HepG2 (cell line): Measurements from ENCODE around the gene DLL4. TPM values are rescaled to one million over a fixed set of nuclear protein-coding genes. Genes with fewer than 3 reads are reported as not detected.

Experiments
- ATF2 ChIP-seq: sonication (generic); formaldehyde crosslinking; IDR thresholded peaks from 2 replicates; pipeline ENCODE4 v1.4.0; 2020; ENCODE audit warnings: missing genetic modification reagents
- CREB3 ChIP-seq: sonication (generic); formaldehyde crosslinking; IDR thresholded peaks from 2 replicates; pipeline ENCODE4 v1.5.0; 2020; ENCODE audit warnings: missing genetic modification reagents
- ERF ChIP-seq: IDR thresholded peaks from 2 replicates; pipeline ENCODE4 v1.6.1; 2018; ENCODE audit warnings: missing biosample characterization, missing genetic modification reagents
- GABPA ChIP-seq, 2 experiments: IDR thresholded peaks; 2 replicates each; pipeline ENCODE4 v1.6.1; 2011 to 2016; ENCODE audit warnings: low read depth in 2 of 2, low read length in 1 of 2, missing biosample characterization in 1 of 2, missing genetic modification characterization in 1 of 2
- HES4 ChIP-seq: sonication (generic); formaldehyde crosslinking; IDR thresholded peaks from 2 replicates; pipeline ENCODE4 v1.9.0; 2021; ENCODE audit warnings: mild to moderate bottlenecking, missing genetic modification reagents, borderline replicate concordance
- HOXD1 ChIP-seq: sonication (generic); formaldehyde crosslinking; IDR thresholded peaks from 2 replicates; pipeline ENCODE4 v1.5.0; 2020; ENCODE audit warnings: missing genetic modification reagents
- JUND ChIP-seq: sonication (generic); formaldehyde crosslinking; IDR thresholded peaks from 2 replicates; pipeline ENCODE4 v1.8.0; 2022; ENCODE audit warnings: mild to moderate bottlenecking, missing genetic modification reagents
- KDM3A ChIP-seq: IDR thresholded peaks from 2 replicates; pipeline ENCODE4 v1.6.1; 2018; ENCODE audit warnings: low read depth, missing compliant biosample characterization
- NR2C2 ChIP-seq: sonication (generic); formaldehyde crosslinking; IDR thresholded peaks from 2 replicates; pipeline ENCODE4 v1.4.0; 2020; ENCODE audit warnings: missing genetic modification reagents, mild to moderate bottlenecking, moderate library complexity, borderline replicate concordance
- PAWR ChIP-seq: sonication (generic); formaldehyde crosslinking; IDR thresholded peaks from 2 replicates; pipeline ENCODE4 v1.4.0; 2020; ENCODE audit warnings: missing genetic modification reagents, mild to moderate bottlenecking, borderline replicate concordance
- SIX4 ChIP-seq: sonication (generic); formaldehyde crosslinking; IDR thresholded peaks from 2 replicates; pipeline ENCODE4 v1.4.0; 2020; ENCODE audit warnings: missing genetic modification reagents
- SNRNP70 ChIP-seq: fragments of 200-400 bp; formaldehyde crosslinking; IDR thresholded peaks from 2 replicates; pipeline ENCODE4 v1.6.1; 2017; ENCODE audit warnings: mild to moderate bottlenecking, low read depth, low read length, moderate library complexity
- STAT6 ChIP-seq: sonication (generic); formaldehyde crosslinking; IDR thresholded peaks from 2 replicates; pipeline ENCODE4 v1.4.0; 2020; ENCODE audit warnings: missing genetic modification reagents, mild to moderate bottlenecking, borderline replicate concordance
- TBX3 ChIP-seq: fragments of 450-650 bp; IDR thresholded peaks from 2 replicates; pipeline ENCODE4 v1.6.1; 2017; ENCODE audit warnings: antibody characterized with exemption, mild to moderate bottlenecking, inconsistent platforms, borderline replicate concordance
- ZBTB34 ChIP-seq: sonication (generic); formaldehyde crosslinking; IDR thresholded peaks from 2 replicates; pipeline ENCODE4 v1.8.0; 2022; ENCODE audit warnings: mild to moderate bottlenecking, missing genetic modification reagents
- ZNF230 ChIP-seq: sonication (generic); formaldehyde crosslinking; IDR thresholded peaks from 2 replicates; pipeline ENCODE4 v1.4.0; 2020; ENCODE audit warnings: mild to moderate bottlenecking, missing genetic modification reagents
- ZNF446 ChIP-seq: sonication (generic); formaldehyde crosslinking; IDR thresholded peaks from 2 replicates; pipeline ENCODE4 v1.5.0; 2020; ENCODE audit warnings: mild to moderate bottlenecking, missing genetic modification reagents
- ZNF644 ChIP-seq: IDR thresholded peaks from 2 replicates; pipeline ENCODE4 v1.6.1; 2016; ENCODE audit warnings: low read depth
- ZNF878 ChIP-seq: sonication (generic); formaldehyde crosslinking; IDR thresholded peaks from 2 replicates; pipeline ENCODE4 v1.8.1; 2023; ENCODE audit warnings: mild to moderate bottlenecking, missing genetic modification reagents, moderate library complexity
- ZSCAN21 ChIP-seq: sonication (generic); formaldehyde crosslinking; IDR thresholded peaks from 2 replicates; pipeline ENCODE4 v1.8.0; 2022; ENCODE audit warnings: mild to moderate bottlenecking, missing genetic modification reagents, moderate library complexity, borderline replicate concordance
- ZUFSP ChIP-seq: sonication (generic); formaldehyde crosslinking; IDR thresholded peaks from 2 replicates; pipeline ENCODE4 v1.9.0; 2021; ENCODE audit warnings: missing genetic modification reagents, mild to moderate bottlenecking, borderline replicate concordance
- polyA plus RNA-seq, 8 experiments: library from polyadenylated mRNA; depleted of rRNA in 3 of 8; stranded (reverse) in 7 of 8; unstranded in 1 of 8; fragments of >200 nt; fragmentation: Illumina TruSeq in 4 of 8; extraction: Trizol in 4 of 8; gene quantifications; 2 replicates each; pipeline versions ENCODE4 v1.2.1 to v1.2.3, GENCODE V29; 2011 to 2016; ENCODE audit warnings: low read depth in 4 of 8, missing spikeins in 1 of 8, mixed read lengths in 1 of 8; ENCODE audit not compliant: insufficient read depth in 1 of 8
- total RNA-seq, 5 experiments: library from RNA; depleted of rRNA; stranded (reverse); fragments of >200 nt; fragmentation: Illumina TruSeq; extraction: Trizol; gene quantifications; 2 replicates each; pipeline ENCODE4 v1.2.3, GENCODE V29; 2016; ENCODE audit warnings: low read depth in 1 of 5

The DLL4 gene
- total and polyA plus RNA-seq, 2 of the 13 experiments (the other 11 are each of a cell fraction or from before 2014, with no cell fraction given): 0.20 to 0.25 TPM

GRCh38 chr15:40928821-40929659, at the start of gene DLL4 (continued):
- no peak for TF ChIP-seq ATF2
- TF ChIP-seq SNRNP70: no peak
- 0 out of 2 replicates have a peak, but pooled peaks have one; percentile 26 for TF ChIP-seq CREB3
- no peak for TF ChIP-seq ZBTB34
- TF ChIP-seq ZNF644 (CRISPR knock-in tag): no peak
- TF ChIP-seq PAWR: no peak
- TF ChIP-seq NR2C2 (CRISPR knock-in tag): no peak
- TF ChIP-seq STAT6 (CRISPR knock-in tag): no peak
- 0 out of 2 replicates have a peak, but pooled peaks have one; percentile 36 for TF ChIP-seq ERF
- TF ChIP-seq TBX3: no peak
- no peak for TF ChIP-seq GABPA (IDR thresholded peaks at IDR 0.05; ENCODE audit: low read depth, low read length)
- TF ChIP-seq GABPA (CRISPR knock-in tag; IDR thresholded peaks at IDR 0.05; ENCODE audit: low read depth): no peak
- TF ChIP-seq HOXD1: no peak
- no peak for TF ChIP-seq SIX4 (CRISPR knock-in tag)
- TF ChIP-seq ZNF878 (CRISPR knock-in tag): no peak
- TF ChIP-seq ZSCAN21: no peak
- 0 out of 2 replicates have a peak, but pooled peaks have one; percentile 30 for TF ChIP-seq ZNF446 (CRISPR knock-in tag)
- TF ChIP-seq KDM3A (CRISPR knock-in tag): no peak
- TF ChIP-seq HES4: no peak
- no peak for TF ChIP-seq ZNF230 (CRISPR knock-in tag)
- no peak for TF ChIP-seq JUND (CRISPR knock-in tag)
- TF ChIP-seq ZUFSP (CRISPR knock-in tag): no peak
